Transverse colon (tissue), 4 donors: ENCODE data around the gene QRICH1. TPM values are rescaled to one million over a fixed set of nuclear protein-coding genes. Genes with fewer than 3 reads are reported as not detected.

Experiments
- DNase-seq: peaks from one replicate; pipeline ENCODE4 v3.0.0-alpha.2; 2019
- H3K27ac ChIP-seq, 4 donors: fragments of 200-600 bp; sonication (generic); 2 replicates each; pipeline ENCODE4 v1.5.1; 2016 to 2018; ENCODE audit warnings: inconsistent platforms in 4 of 4
- H3K27me3 ChIP-seq: fragments of 200-600 bp; sonication (generic); 2 replicates; pipeline ENCODE4 v1.5.1; 2017; ENCODE audit warnings: inconsistent platforms
- H3K36me3 ChIP-seq, 4 donors: fragments of 200-600 bp; sonication (generic); 2 replicates each; pipeline ENCODE4 v1.5.1; 2017 to 2019; ENCODE audit warnings: inconsistent platforms in 4 of 4
- H3K4me1 ChIP-seq, 4 donors: fragments of 200-600 bp; sonication (generic); 2 replicates each; pipeline ENCODE4 v1.5.1; 2017 to 2020; ENCODE audit warnings: inconsistent platforms in 4 of 4
- H3K4me3 ChIP-seq, 4 donors: fragments of 200-600 bp; sonication (generic); 1 replicate in 1 of 4; 2 replicates in 3 of 4; pipeline versions ENCODE4 v1.5.1 to v1.6.1; 2017 to 2019; ENCODE audit warnings: inconsistent platforms in 4 of 4
- H3K9me3 ChIP-seq, 2 donors: fragments of 200-600 bp; sonication (generic); 2 replicates each; pipeline ENCODE4 v1.5.1; 2017 to 2019; ENCODE audit warnings: inconsistent platforms in 2 of 2
- EP300 ChIP-seq: sonication (generic); formaldehyde crosslinking; IDR thresholded peaks from one replicate; pipeline ENCODE4 v1.6.1; 2017; ENCODE audit warnings: antibody characterized with exemption, low read depth
- POLR2A ChIP-seq: fragments of 450-650 bp; IDR thresholded peaks from one replicate; pipeline ENCODE4 v1.6.1; 2016; ENCODE audit warnings: antibody characterized with exemption, mild to moderate bottlenecking, moderate library complexity
- POLR2AphosphoS5 ChIP-seq, 3 donors: sonication (generic); formaldehyde crosslinking; IDR thresholded peaks; one replicate each; pipeline ENCODE4 v1.6.1; 2016; ENCODE audit warnings: antibody characterized with exemption in 3 of 3
- WGBS, 2 donors: methylation state at CpG; one replicate each; pipeline ENCODE4 v1.1.5; 2018; ENCODE audit warnings: low coverage in 1 of 2; 5-methylcytosine and 5-hydroxymethylcytosine counted together
- in situ Hi-C, 4 donors: fragments of 200-750 bp; cut with MboI; loops; one replicate each; pipeline versions ENCODE4 v1.15.0 to v1.15.1; 2017; ENCODE audit warnings: low sequenced_read_pairs in 3 of 4, low pct_ligation_motif_present in 1 of 4, low pct_unique_long_range_greater_than_20kb in 1 of 4
- intact Hi-C: fragments of 100-400 bp; cut with DNase I; formaldehyde crosslinking; loops from one replicate; pipeline ENCODE4 v1.15.1; 2023; ENCODE audit warnings: low total_unique reads
- total RNA-seq, 4 donors: library from RNA; depleted of rRNA; stranded (reverse); fragments of >200 nt; gene quantifications; one replicate each; pipeline ENCODE4 v1.1.0, GENCODE V29; 2016
- TF ChIP-seq, protein P1 (sequence below), 5 experiments: fragments of 200-600 bp in 3 of 5; fragments of 450-650 bp in 2 of 5; sonication (generic) in 3 of 5; IDR thresholded peaks; 1 replicate in 2 of 5; 2 replicates in 3 of 5; pipeline ENCODE4 v1.5.1; 2016 to 2017; ENCODE audit warnings: antibody characterized with exemption in 5 of 5, inconsistent platforms in 3 of 5, mild to moderate bottlenecking in 2 of 5, moderate library complexity in 1 of 5

QRICH1 gene
- total RNA-seq, 4 donors from 2014 or later, result 76.4 to 122 (median 84.7) TPM

DNA sequence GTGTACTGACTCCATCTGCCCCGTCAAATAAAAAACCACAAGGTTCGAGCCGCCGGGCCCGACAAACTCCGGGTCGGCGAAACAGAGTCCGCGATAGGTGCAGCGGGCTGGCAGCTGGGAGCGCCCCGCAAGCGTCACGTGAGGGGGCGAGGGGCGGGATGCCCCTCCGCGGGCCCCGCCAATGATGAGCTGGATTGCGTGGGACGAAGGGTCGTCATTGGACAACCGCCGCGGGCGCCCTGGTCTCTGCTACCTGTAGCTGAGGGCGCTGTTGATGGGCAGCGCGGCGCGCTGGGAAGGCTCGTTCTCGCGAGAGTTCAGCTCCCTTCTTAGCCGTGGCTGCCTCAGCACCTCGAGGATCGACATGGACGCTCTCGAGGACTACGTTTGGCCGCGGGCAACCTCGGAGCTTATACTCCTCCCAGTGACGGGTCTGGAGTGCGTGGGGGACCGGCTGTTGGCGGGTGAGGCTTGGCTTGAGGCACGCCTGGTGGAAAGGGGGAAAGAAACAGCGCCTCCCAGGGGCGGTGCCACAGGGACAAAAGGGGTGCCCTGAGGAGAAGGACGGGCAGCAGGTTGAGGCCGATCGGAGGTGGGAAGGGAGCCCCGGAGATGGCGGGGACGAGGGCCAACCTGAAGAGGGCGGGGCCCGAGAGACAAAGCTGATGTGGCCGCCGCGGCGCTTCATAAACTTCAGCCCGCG is 86.7 kb downstream of the QRICH1 start, which contains the start of gene WDR6:
WDR6 (plus strand) TSS at position 324 of the 703 bp plus-strand sequence; CDS start at position 365, 41 bp downstream.
- peak; percentile 98 for DNase-seq
- Histone ChIP-seq H3K27me3 (no peaks in the 10 kb centered on the region), H3K4me3 (peak within 1 kb of the TSS; percentile 62 to 97 (median 78)), H3K27ac (peak within 1 kb of the TSS; percentile 95 to 99 (median 96)), H3K9me3 (no peaks in the 10 kb centered on the region), H3K36me3 (no peaks in the 10 kb centered on the region), H3K4me1 (peaks cover 12 to 25% (median 19%) of the 10 kb centered on the region in 4 donors)
- intact Hi-C loops, result loop anchor here (1.0 kb wide), 1 partner anchor 13 kb away; no protein-coding TSS in a partner anchor
- peak; percentile 64 to 90 (median 85) for TF ChIP-seq POLR2AphosphoS5 (IDR thresholded peaks at IDR 0.05)
- TF ChIP-seq POLR2A, result peak; percentile 84
- TF ChIP-seq, protein P1, sequence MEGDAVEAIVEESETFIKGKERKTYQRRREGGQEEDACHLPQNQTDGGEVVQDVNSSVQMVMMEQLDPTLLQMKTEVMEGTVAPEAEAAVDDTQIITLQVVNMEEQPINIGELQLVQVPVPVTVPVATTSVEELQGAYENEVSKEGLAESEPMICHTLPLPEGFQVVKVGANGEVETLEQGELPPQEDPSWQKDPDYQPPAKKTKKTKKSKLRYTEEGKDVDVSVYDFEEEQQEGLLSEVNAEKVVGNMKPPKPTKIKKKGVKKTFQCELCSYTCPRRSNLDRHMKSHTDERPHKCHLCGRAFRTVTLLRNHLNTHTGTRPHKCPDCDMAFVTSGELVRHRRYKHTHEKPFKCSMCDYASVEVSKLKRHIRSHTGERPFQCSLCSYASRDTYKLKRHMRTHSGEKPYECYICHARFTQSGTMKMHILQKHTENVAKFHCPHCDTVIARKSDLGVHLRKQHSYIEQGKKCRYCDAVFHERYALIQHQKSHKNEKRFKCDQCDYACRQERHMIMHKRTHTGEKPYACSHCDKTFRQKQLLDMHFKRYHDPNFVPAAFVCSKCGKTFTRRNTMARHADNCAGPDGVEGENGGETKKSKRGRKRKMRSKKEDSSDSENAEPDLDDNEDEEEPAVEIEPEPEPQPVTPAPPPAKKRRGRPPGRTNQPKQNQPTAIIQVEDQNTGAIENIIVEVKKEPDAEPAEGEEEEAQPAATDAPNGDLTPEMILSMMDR (IDR thresholded peaks at IDR 0.05), result peak; percentile 27 to 77 (median 46)
- no peak for TF ChIP-seq EP300
- WGBS, 2 donors, result 0% methylated on average over 41 of the region's 65 CpGs; no CpG with 5 or more reads in 1 of the 2 donors
- in situ Hi-C loops, result no loop called here

DNA sequence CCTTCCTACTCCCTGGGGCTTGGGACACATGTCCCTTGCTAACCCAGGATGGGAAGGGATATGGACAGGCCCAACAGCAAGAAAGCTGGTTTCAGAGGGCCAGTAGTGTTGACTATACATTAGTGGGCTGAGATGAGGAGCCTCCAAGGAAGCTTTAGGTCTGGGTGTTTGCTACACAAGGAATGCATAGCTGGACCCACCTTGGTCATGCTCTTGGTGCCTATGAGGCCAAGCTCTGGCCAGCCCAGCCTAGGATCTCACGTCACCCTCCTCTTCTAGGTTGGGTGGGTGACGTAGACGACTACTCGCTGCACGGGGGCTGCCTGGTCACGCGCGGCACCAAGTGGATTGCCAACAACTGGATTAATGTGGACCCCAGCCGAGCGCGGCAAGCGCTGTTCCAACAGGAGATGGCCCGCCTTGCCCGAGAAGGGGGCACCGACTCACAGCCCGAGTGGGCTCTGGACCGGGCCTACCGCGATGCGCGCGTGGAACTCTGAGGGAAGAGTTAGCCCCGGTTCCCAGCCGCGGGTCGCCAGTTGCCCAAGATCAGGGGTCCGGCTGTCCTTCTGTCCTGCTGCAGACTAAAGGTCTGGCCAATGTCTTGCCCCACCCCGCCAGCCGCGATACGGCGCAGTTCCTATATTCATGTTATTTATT is 87.3 kb downstream of the QRICH1 start:
- peak overlapping the region; percentile 62 to 97 (median 78) for H3K4me3 ChIP-seq
- H3K27me3 ChIP-seq, result no peaks in the 10 kb centered on the region
- intact Hi-C loops, result loop anchor here (1.0 kb wide), 1 partner anchor 14 kb away; no protein-coding TSS in a partner anchor
- H3K36me3 ChIP-seq, result no peaks in the 10 kb centered on the region
- whole genome bisulfite sequencing, 2 donors, result 1% methylated on average over 32 of the region's 32 CpGs; no CpG with 5 or more reads in 1 of the 2 donors
- H3K9me3 ChIP-seq, result no peaks in the 10 kb centered on the region
- H3K4me1 ChIP-seq, result peaks cover 12 to 25% (median 19%) of the 10 kb centered on the region in 4 donors
- TF ChIP-seq POLR2AphosphoS5 (IDR thresholded peaks at IDR 0.05) (no peak), EP300 (no peak), POLR2A (no peak)
- TF ChIP-seq, protein P1 (IDR thresholded peaks at IDR 0.05), result no peak
- H3K27ac ChIP-seq, result peak overlapping the region; percentile 95 to 99 (median 96)
- in situ Hi-C loops, result no loop called here
- DNase-seq, result peak; percentile 43

DNA sequence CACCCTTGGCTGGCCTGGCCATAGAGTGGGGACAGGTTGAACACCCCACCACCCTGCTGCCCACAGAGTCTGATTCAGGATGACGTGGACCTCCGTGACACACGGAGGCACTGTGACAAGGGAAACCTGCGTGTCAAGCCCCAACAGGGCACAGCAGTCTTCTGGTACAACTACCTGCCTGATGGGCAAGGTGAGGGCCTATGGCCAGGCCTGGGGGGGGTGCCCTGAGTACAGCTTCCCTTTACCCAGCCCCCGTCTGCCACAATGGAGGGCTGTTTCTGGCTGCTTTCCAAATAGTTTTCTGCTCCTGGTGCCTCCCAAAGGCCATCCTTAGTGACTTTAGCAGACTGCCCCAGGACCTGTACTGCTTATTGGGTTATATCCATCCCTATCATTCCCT is 87.9 kb downstream of the QRICH1 start:
- no peaks in the 10 kb centered on the region for H3K36me3 ChIP-seq
- H3K27me3 ChIP-seq, result no peaks in the 10 kb centered on the region
- DNase-seq, result no peak
- no peaks in the 10 kb centered on the region for H3K9me3 ChIP-seq
- intact Hi-C loops (no loop called here), in situ Hi-C loops (no loop called here)
- peak overlapping the region; percentile 95 to 99 (median 96) for H3K27ac ChIP-seq
- TF ChIP-seq EP300 (no peak), POLR2A (no peak), POLR2AphosphoS5 (IDR thresholded peaks at IDR 0.05) (no peak)
- TF ChIP-seq, protein P1 (IDR thresholded peaks at IDR 0.05), result no peak
- H3K4me1 ChIP-seq, result peaks cover 12 to 25% (median 19%) of the 10 kb centered on the region in 4 donors
- 98% methylated on average over 5 of the region's 5 CpGs; no CpG with 5 or more reads in 1 of the 2 donors for WGBS, 2 donors
- peak overlapping the region in 1 of 4 donors; percentile 92 for H3K4me3 ChIP-seq

DNA sequence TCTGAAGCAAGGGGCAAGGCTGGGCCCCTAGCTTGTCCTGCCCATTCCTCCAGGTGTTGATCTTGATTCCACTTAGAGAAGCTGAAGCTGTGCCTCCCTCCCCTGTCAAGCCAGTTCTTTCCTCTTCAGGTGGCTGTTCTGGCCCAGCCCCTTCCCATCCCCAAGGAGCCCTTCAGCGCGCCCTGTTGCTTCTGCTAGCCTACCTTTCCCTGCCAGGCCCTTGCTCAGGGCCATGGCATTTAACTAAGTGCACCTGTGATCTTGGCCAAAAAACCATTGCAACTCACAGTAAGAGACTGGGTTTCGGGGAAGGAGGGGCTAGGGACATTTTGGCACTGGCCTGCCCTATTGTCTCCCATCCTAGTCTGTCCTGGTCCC is 88.6 kb downstream of the QRICH1 start:
- in situ Hi-C loops (no loop called here), intact Hi-C loops (no loop called here)
- Histone ChIP-seq H3K4me1 (peaks cover 12 to 25% (median 19%) of the 10 kb centered on the region in 4 donors), H3K27me3 (no peaks in the 10 kb centered on the region), H3K36me3 (no peaks in the 10 kb centered on the region), H3K4me3 (no peak overlapping the region), H3K9me3 (no peaks in the 10 kb centered on the region), H3K27ac (no peak overlapping the region)
- WGBS, 2 donors, result 100% methylated on average over 2 to 3 of the region's 3 CpGs
- TF ChIP-seq POLR2A (no peak), POLR2AphosphoS5 (IDR thresholded peaks at IDR 0.05) (no peak), EP300 (no peak)
- TF ChIP-seq, protein P1 (IDR thresholded peaks at IDR 0.05), result no peak
- no peak for DNase-seq
